GM12873 (cell line): Measurements from ENCODE around the gene TSG101.

ENCODE experiments used
- CTCF ChIP-seq: IDR thresholded peaks from 2 replicates; pipeline ENCODE4 v1.5.1; 2012; ENCODE audit warnings: low read depth, mild to moderate bottlenecking, moderate library complexity, low read length, control low read depth; ENCODE audit not compliant: insufficient read depth; ENCODE audit errors: missing control alignments

TSG101 gene

GRCh38 chr11:18523084-18523483, 3.7 kb downstream of the TSG101 start:
- TF ChIP-seq CTCF = no peak

- TF ChIP-seq CTCF = peak; percentile 47
Measured at GRCh38 chr11:18522388-18522787, 4.4 kb downstream of the TSG101 start.

- TF ChIP-seq CTCF = no peak
Measured at GRCh38 chr11:18521122-18521521, 5.6 kb downstream of the TSG101 start.

GRCh38 chr11:18502352-18502751, 24.4 kb downstream of the TSG101 start:
- TF ChIP-seq CTCF = no peak

- no peak for TF ChIP-seq CTCF
Measured at GRCh38 chr11:18501629-18502028, 25.1 kb downstream of the TSG101 start.

GRCh38 chr11:18498039-18498438, 28.7 kb downstream of the TSG101 start:
- no peak for TF ChIP-seq CTCF

- no peak for TF ChIP-seq CTCF
Measured at GRCh38 chr11:18495703-18496102, 31.0 kb downstream of the TSG101 start.
